OCI-LY1 (cell line): ENCODE data around the gene POU6F2.

Experiments used
- CTCF ChIP-seq: fragments of 200-600 bp; sonication (generic), shearing (Covaris generic); IDR thresholded peaks from 2 replicates; pipeline ENCODE4 v1.5.1; 2017; ENCODE audit warnings: mild to moderate bottlenecking, antibody characterized with exemption, low read length, moderate library complexity, mixed read lengths
- EZH2 ChIP-seq: fragments of 200-600 bp; sonication (generic), shearing (Covaris generic); IDR thresholded peaks from 2 replicates; pipeline ENCODE4 v1.8.0; 2017; ENCODE audit warnings: borderline replicate concordance, mixed run types, mild to moderate bottlenecking, antibody characterized with exemption, low read length, moderate library complexity, mixed read lengths

GRCh38 chr7:39265641-39266591 is 288.2 kb downstream of the POU6F2 start:
- no peak for TF ChIP-seq CTCF
- TF ChIP-seq EZH2: no peak
